SK-N-SH treated with all-trans-retinoic acid at 6 μM for 48 hours (cell line): ENCODE measurements around the gene PTPRC.

Experiments used
- ATAC-seq: fragments of 200-7000 bp; cut with Tn5 transposase; 3 replicates; pipeline ENCODE4 v1.9.1; 2020; ENCODE audit warnings: mild to moderate bottlenecking, moderate library complexity
- ARNTL ChIP-seq: fragments of 450-650 bp; formaldehyde crosslinking; IDR thresholded peaks from 2 replicates; pipeline ENCODE4 v1.5.0; 2020; ENCODE audit warnings: low read depth, mild to moderate bottlenecking, moderate library complexity, borderline replicate concordance
- BACH2 ChIP-seq: fragments of 250-450 bp; sonication (Bioruptor Pico); IDR thresholded peaks from 2 replicates; pipeline ENCODE4 v1.9.0; 2021; ENCODE audit warnings: mild to moderate bottlenecking, borderline replicate concordance
- CREB5 ChIP-seq: fragments of 250-450 bp; sonication (Bioruptor Pico); IDR thresholded peaks from 2 replicates; pipeline ENCODE4 v1.5.1; 2020; ENCODE audit warnings: low read depth, mild to moderate bottlenecking, moderate library complexity
- CSDC2 ChIP-seq: fragments of 250-450 bp; sonication (Bioruptor Pico); IDR thresholded peaks from 2 replicates; pipeline ENCODE4 v1.5.0; 2020; ENCODE audit warnings: mild to moderate bottlenecking, moderate library complexity
- ESRRG ChIP-seq: fragments of 250-450 bp; sonication (Bioruptor Pico); IDR thresholded peaks from 2 replicates; pipeline ENCODE4 v1.6.1; 2021; ENCODE audit warnings: mild to moderate bottlenecking
- GLIS3 ChIP-seq: fragments of 250-450 bp; sonication (Bioruptor Pico); IDR thresholded peaks from 2 replicates; pipeline ENCODE4 v1.5.0; 2020; ENCODE audit warnings: mild to moderate bottlenecking, moderate library complexity
- ISL1 ChIP-seq: fragments of 250-450 bp; sonication (Bioruptor Pico); IDR thresholded peaks from 2 replicates; pipeline ENCODE4 v2.1.2; 2022; ENCODE audit warnings: mild to moderate bottlenecking, moderate library complexity
- OSR1 ChIP-seq: fragments of 250-450 bp; sonication (Bioruptor Pico); IDR thresholded peaks from 2 replicates; pipeline ENCODE4 v1.8.0; 2022; ENCODE audit warnings: moderate library complexity, mild to moderate bottlenecking, inconsistent platforms
- PPARA ChIP-seq: fragments of 250-450 bp; sonication (Bioruptor Pico); IDR thresholded peaks from 2 replicates; pipeline ENCODE4 v1.5.0; 2020; ENCODE audit warnings: mild to moderate bottlenecking, borderline replicate concordance
- RARB ChIP-seq: fragments of 250-450 bp; sonication (Bioruptor Pico); IDR thresholded peaks from 2 replicates; pipeline ENCODE4 v1.8.0; 2021; ENCODE audit warnings: mild to moderate bottlenecking, moderate library complexity
- SNAI2 ChIP-seq: fragments of 250-450 bp; sonication (Bioruptor Pico); IDR thresholded peaks from 2 replicates; pipeline ENCODE4 v1.5.0; 2020; ENCODE audit warnings: mild to moderate bottlenecking, moderate library complexity
- TCF4 ChIP-seq: fragments of 250-450 bp; sonication (Bioruptor Pico); IDR thresholded peaks from 2 replicates; pipeline ENCODE4 v1.8.0; 2021; ENCODE audit warnings: mild to moderate bottlenecking, moderate library complexity, borderline replicate concordance
- TOX ChIP-seq: fragments of 250-450 bp; sonication (Bioruptor Pico); IDR thresholded peaks from 2 replicates; pipeline ENCODE4 v1.8.0; 2021; ENCODE audit warnings: mild to moderate bottlenecking, moderate library complexity, borderline replicate concordance
- TSHZ2 ChIP-seq: fragments of 250-450 bp; sonication (Bioruptor Pico); IDR thresholded peaks from 2 replicates; pipeline ENCODE4 v1.5.0; 2020; ENCODE audit warnings: mild to moderate bottlenecking, moderate library complexity
- ZC3H10 ChIP-seq: fragments of 250-450 bp; sonication (Bioruptor Pico); IDR thresholded peaks from 2 replicates; pipeline ENCODE4 v1.5.1; 2021; ENCODE audit warnings: mild to moderate bottlenecking, moderate library complexity
- ZFP3 ChIP-seq: fragments of 250-450 bp; sonication (Bioruptor Pico); IDR thresholded peaks from 2 replicates; pipeline ENCODE4 v1.5.0; 2020; ENCODE audit warnings: mild to moderate bottlenecking, moderate library complexity
- ZFP30 ChIP-seq: fragments of 450-650 bp; formaldehyde crosslinking; IDR thresholded peaks from 2 replicates; pipeline ENCODE4 v1.5.0; 2022; ENCODE audit warnings: mild to moderate bottlenecking, moderate library complexity
- ZNF565 ChIP-seq: fragments of 450-650 bp; formaldehyde crosslinking; conservative IDR thresholded peaks from 2 replicates; pipeline ENCODE4 v1.5.0; 2020; ENCODE audit warnings: low read depth, mild to moderate bottlenecking, moderate library complexity
- ZNF70 ChIP-seq: fragments of 450-650 bp; formaldehyde crosslinking; IDR thresholded peaks from 2 replicates; pipeline ENCODE4 v1.5.0; 2020; ENCODE audit warnings: mild to moderate bottlenecking, moderate library complexity
- TF ChIP-seq, protein P1 (sequence below): fragments of 250-450 bp; sonication (Bioruptor Pico); IDR thresholded peaks from 2 replicates; pipeline ENCODE4 v1.5.1; 2021; ENCODE audit warnings: mild to moderate bottlenecking, moderate library complexity
- TF ChIP-seq, protein P2 (sequence below): fragments of 250-450 bp; sonication (Bioruptor Pico); IDR thresholded peaks from 2 replicates; pipeline ENCODE4 v1.8.0; 2020; ENCODE audit warnings: mild to moderate bottlenecking, moderate library complexity, borderline replicate concordance
- TF ChIP-seq, protein P3 (sequence below): fragments of 250-450 bp; sonication (Bioruptor Pico); IDR thresholded peaks from 2 replicates; pipeline ENCODE4 v1.8.0; 2021; ENCODE audit warnings: low read depth, mild to moderate bottlenecking, moderate library complexity, borderline replicate concordance

The PTPRC gene

DNA sequence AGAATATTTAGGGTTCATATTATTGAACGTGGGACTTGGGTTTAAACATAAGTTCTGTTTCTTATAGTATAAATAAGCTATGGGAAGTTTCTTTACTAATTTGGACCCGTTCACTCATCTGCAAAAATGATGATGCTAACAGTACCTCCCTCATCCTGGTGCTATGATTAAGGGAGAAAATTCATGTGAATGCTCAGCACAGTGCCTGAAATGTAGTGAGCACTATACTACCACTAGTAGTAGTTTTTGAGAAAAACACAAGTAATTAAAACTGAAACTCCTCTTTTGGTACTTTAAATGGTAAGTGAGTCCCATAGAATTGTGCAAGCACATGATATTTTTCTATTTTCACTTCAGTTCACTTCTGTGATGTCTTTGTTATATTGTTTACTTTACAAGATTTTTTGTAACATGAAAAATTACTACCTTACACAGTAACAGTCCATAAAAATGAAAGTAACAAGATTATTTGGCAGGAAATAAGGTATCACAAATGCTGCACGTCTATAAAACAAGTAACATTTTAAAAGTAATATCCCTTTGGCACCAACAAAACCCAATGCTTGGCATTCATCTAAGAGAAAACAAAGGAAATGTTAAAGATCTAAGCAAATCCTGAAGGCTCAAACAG lies 11.3 kb upstream of the PTPRC start (continued):
- TF ChIP-seq, protein P1, sequence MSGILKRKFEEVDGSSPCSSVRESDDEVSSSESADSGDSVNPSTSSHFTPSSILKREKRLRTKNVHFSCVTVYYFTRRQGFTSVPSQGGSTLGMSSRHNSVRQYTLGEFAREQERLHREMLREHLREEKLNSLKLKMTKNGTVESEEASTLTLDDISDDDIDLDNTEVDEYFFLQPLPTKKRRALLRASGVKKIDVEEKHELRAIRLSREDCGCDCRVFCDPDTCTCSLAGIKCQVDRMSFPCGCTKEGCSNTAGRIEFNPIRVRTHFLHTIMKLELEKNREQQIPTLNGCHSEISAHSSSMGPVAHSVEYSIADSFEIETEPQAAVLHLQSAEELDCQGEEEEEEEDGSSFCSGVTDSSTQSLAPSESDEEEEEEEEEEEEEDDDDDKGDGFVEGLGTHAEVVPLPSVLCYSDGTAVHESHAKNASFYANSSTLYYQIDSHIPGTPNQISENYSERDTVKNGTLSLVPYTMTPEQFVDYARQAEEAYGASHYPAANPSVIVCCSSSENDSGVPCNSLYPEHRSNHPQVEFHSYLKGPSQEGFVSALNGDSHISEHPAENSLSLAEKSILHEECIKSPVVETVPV (CRISPR knock-in tag): no peak
- TF ChIP-seq ZNF565 (CRISPR knock-in tag) (no peak), ESRRG (CRISPR knock-in tag) (no peak), RARB (no peak), BACH2 (CRISPR knock-in tag) (no peak), CSDC2 (CRISPR knock-in tag) (no peak), TSHZ2 (CRISPR knock-in tag) (no peak), GLIS3 (CRISPR knock-in tag) (no peak), PPARA (CRISPR knock-in tag) (no peak), ZC3H10 (CRISPR knock-in tag) (no peak), TOX (CRISPR knock-in tag) (no peak), SNAI2 (CRISPR knock-in tag) (no peak), ZFP3 (CRISPR knock-in tag) (no peak)
- TF ChIP-seq, all 23 proteins: peak for 0

DNA sequence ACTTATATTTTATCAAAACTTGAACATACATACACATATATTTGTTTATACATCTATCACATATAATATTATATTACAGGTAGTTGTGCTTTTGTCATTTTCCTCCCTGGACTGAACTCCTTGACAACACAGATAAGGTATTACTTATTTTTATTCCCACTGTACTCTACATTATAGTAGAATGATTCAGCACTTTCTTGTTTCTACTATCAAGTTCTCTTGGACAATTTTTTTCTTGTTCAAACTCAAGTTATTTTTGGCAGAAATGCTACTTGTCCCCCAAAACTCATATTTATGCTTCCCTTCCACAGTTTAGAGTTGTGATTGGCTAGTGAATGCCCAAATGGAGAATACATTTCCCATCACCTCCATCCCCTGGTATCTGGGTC lies 10.8 kb upstream of the PTPRC start:
- no peak for ATAC-seq
- TF ChIP-seq ZC3H10 (CRISPR knock-in tag) (no peak), ARNTL (CRISPR knock-in tag) (no peak), CSDC2 (CRISPR knock-in tag) (no peak), CREB5 (no peak), ZFP30 (CRISPR knock-in tag) (no peak), ZNF565 (CRISPR knock-in tag) (no peak), TCF4 (CRISPR knock-in tag) (no peak), PPARA (CRISPR knock-in tag) (no peak), ZFP3 (CRISPR knock-in tag) (no peak), OSR1 (no peak), SNAI2 (CRISPR knock-in tag) (no peak), TOX (CRISPR knock-in tag) (no peak), BACH2 (CRISPR knock-in tag) (no peak), GLIS3 (CRISPR knock-in tag) (no peak), TSHZ2 (CRISPR knock-in tag) (no peak), ISL1 (CRISPR knock-in tag) (no peak), ZNF70 (CRISPR knock-in tag) (no peak)
- TF ChIP-seq, protein P2, sequence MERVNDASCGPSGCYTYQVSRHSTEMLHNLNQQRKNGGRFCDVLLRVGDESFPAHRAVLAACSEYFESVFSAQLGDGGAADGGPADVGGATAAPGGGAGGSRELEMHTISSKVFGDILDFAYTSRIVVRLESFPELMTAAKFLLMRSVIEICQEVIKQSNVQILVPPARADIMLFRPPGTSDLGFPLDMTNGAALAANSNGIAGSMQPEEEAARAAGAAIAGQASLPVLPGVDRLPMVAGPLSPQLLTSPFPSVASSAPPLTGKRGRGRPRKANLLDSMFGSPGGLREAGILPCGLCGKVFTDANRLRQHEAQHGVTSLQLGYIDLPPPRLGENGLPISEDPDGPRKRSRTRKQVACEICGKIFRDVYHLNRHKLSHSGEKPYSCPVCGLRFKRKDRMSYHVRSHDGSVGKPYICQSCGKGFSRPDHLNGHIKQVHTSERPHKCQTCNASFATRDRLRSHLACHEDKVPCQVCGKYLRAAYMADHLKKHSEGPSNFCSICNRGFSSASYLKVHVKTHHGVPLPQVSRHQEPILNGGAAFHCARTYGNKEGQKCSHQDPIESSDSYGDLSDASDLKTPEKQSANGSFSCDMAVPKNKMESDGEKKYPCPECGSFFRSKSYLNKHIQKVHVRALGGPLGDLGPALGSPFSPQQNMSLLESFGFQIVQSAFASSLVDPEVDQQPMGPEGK (CRISPR knock-in tag): no peak
- TF ChIP-seq, protein P1 (CRISPR knock-in tag): no peak
- TF ChIP-seq, protein P3, sequence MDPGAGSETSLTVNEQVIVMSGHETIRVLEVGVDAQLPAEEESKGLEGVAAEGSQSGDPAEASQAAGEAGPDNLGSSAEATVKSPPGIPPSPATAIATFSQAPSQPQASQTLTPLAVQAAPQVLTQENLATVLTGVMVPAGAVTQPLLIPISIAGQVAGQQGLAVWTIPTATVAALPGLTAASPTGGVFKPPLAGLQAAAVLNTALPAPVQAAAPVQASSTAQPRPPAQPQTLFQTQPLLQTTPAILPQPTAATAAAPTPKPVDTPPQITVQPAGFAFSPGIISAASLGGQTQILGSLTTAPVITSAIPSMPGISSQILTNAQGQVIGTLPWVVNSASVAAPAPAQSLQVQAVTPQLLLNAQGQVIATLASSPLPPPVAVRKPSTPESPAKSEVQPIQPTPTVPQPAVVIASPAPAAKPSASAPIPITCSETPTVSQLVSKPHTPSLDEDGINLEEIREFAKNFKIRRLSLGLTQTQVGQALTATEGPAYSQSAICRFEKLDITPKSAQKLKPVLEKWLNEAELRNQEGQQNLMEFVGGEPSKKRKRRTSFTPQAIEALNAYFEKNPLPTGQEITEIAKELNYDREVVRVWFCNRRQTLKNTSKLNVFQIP: no peak
- TF ChIP-seq, all 23 proteins: peak for 0
